ENCODE data around the gene PDCD6IP. TPM values are rescaled to one million over a fixed set of nuclear protein-coding genes. Genes with fewer than 3 reads are reported as not detected.

The PDCD6IP gene
- total and polyA plus RNA-seq, 8 donors, result 15.1 to 130 (median 79.0) TPM

DNA sequence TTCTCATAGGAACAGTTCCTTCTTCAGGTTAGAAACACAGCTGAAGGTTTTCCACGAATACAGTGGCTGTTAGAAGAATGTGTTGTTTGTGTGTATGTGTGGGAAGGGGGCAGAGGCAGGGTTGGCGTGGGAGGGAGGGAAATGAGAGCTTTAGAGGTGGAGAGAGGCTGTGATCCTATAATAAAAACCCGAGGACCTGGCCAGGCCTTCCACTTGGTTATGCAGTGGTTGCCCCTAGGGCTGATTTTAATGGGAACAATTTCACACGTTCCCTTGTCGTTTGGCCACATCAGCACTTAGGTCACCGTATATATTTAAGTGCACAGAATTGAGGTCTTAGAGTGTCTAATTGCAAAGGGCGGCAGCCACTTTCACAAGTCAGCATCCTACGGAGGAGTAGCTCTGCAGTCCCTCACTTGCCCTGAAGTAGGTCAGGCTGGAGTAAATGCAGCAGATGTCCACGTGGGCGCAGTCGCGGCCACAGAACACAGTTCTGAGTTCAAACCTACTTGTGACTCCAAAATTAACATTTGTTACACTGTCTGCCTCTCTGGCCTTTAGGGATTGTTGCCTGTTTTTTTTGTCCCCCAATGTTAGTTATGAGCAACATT is 85.6 kb downstream of the PDCD6IP start:
- H3K36me3 ChIP-seq, result no peaks in the 10 kb centered on the region
- DNase-seq (no peak), ATAC-seq (peak; percentile 28 to 65 (median 58)), FAIRE-seq (no peak)
- H3K27ac ChIP-seq, result no peak overlapping the region
- H3K9me3 ChIP-seq, result no peaks in the 10 kb centered on the region
- 29 to 36% methylated on average over 12 of the region's 12 CpGs for WGBS, 2 donors
- H3K4me3 ChIP-seq, result no peak overlapping the region
- TF ChIP-seq, protein P1, sequence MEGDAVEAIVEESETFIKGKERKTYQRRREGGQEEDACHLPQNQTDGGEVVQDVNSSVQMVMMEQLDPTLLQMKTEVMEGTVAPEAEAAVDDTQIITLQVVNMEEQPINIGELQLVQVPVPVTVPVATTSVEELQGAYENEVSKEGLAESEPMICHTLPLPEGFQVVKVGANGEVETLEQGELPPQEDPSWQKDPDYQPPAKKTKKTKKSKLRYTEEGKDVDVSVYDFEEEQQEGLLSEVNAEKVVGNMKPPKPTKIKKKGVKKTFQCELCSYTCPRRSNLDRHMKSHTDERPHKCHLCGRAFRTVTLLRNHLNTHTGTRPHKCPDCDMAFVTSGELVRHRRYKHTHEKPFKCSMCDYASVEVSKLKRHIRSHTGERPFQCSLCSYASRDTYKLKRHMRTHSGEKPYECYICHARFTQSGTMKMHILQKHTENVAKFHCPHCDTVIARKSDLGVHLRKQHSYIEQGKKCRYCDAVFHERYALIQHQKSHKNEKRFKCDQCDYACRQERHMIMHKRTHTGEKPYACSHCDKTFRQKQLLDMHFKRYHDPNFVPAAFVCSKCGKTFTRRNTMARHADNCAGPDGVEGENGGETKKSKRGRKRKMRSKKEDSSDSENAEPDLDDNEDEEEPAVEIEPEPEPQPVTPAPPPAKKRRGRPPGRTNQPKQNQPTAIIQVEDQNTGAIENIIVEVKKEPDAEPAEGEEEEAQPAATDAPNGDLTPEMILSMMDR (IDR thresholded peaks at IDR 0.05), result no peak
- no peaks in the 10 kb centered on the region for H3K4me1 ChIP-seq
- H3K27me3 ChIP-seq, result no peaks in the 10 kb centered on the region
- intact Hi-C loops (cut with DNase I), result loop anchor here in 2 of 3 donors (10.0 kb wide), 1 partner anchor 801 kb away; no protein-coding TSS in a partner anchor

DNA sequence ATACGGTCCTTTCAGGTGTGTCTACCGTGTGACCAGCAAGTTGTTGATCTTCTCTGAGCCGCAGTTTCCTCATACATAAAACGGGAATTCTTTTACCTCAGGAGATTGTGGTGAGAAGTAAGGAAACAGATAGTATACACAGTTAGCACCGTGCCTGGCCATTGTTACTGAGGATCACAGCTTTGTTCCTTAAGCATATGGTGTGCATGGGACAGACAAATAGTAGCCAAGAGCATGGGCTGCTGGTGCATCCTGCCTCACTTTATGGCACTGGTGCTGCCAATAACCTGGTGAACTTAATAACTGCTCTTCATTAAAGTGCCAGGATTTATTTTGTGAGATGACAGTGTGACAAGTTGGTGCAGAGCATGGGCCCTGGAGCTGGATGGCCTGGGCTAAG is 86.3 kb downstream of the PDCD6IP start:
- FAIRE-seq (no peak), DNase-seq (no peak), ATAC-seq (no peak)
- no peaks in the 10 kb centered on the region for H3K27me3 ChIP-seq
- no peaks in the 10 kb centered on the region for H3K36me3 ChIP-seq
- 32 to 38% methylated on average over 5 of the region's 5 CpGs for WGBS, 2 donors
- H3K4me1 ChIP-seq, result no peaks in the 10 kb centered on the region
- no peak overlapping the region for H3K4me3 ChIP-seq
- H3K9me3 ChIP-seq, result no peaks in the 10 kb centered on the region
- intact Hi-C loops (cut with DNase I), result loop anchor here in 2 of 3 donors (10.0 kb wide), 1 partner anchor 800 kb away; no protein-coding TSS in a partner anchor
- H3K27ac ChIP-seq, result no peak overlapping the region
- TF ChIP-seq, protein P1 (IDR thresholded peaks at IDR 0.05), result no peak

DNA sequence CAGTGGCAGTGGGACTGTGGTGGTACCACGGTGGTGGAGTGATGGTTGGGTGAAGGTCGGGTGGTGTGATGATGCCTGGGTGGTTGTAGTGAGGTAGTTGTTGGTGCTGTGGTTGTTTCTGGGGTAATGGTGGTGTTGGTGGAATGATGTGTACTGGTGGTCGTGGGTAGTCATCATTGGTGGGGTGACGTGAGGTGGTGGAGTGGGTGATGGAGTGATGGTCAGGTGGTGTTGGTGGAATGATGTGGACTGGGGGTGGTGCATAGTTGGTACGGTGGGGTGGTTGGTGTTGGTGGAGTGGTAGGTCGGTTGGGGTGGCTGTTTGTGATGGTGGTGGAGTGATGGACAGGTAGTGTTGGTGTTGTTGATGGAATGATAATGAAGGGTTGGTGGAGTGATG is 87.1 kb downstream of the PDCD6IP start:
- WGBS, 2 donors, result 45 to 64% methylated on average over 6 of the region's 6 CpGs
- H3K27ac ChIP-seq, result no peak overlapping the region
- no peak overlapping the region for H3K4me3 ChIP-seq
- H3K9me3 ChIP-seq, result no peaks in the 10 kb centered on the region
- no peaks in the 10 kb centered on the region for H3K36me3 ChIP-seq
- DNase-seq (no peak), ATAC-seq (no peak), FAIRE-seq (no peak)
- TF ChIP-seq, protein P1 (IDR thresholded peaks at IDR 0.05), result no peak
- no peaks in the 10 kb centered on the region for H3K27me3 ChIP-seq
- no peaks in the 10 kb centered on the region for H3K4me1 ChIP-seq
- intact Hi-C loops (cut with DNase I), result loop anchor here in 2 of 3 donors (10.0 kb wide), 1 partner anchor 799 kb away; no protein-coding TSS in a partner anchor

DNA sequence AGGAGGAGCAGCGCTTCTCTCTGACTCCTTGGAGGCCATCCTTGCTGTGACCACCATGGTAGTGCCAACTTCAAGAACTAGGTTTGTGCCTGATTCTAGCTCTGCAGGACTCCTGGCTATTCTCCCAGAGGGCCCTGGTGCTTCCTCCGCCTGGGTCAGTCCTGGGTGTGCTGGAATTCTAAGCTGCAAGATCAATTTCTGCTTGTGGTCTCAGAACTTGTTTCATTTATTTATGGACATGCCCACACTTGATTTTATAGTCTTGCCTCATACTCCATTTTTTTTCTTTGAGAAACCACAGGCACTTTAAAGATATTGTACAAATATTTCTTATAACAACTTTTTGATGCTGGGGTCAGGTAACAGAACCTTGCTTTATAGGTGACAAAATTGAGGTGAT is 87.6 kb downstream of the PDCD6IP start:
- intact Hi-C loops (cut with DNase I), result loop anchor here in 2 of 3 donors (10.0 kb wide), 1 partner anchor 799 kb away; no protein-coding TSS in a partner anchor
- H3K27ac ChIP-seq, result no peak overlapping the region
- DNase-seq (no peak), ATAC-seq (no peak), FAIRE-seq (no peak)
- no peaks in the 10 kb centered on the region for H3K27me3 ChIP-seq
- H3K4me1 ChIP-seq, result no peaks in the 10 kb centered on the region
- TF ChIP-seq, protein P1 (IDR thresholded peaks at IDR 0.05), result no peak
- WGBS, 2 donors, result 78 to 97% methylated on average over 2 of the region's 2 CpGs
- H3K36me3 ChIP-seq, result no peaks in the 10 kb centered on the region
- no peaks in the 10 kb centered on the region for H3K9me3 ChIP-seq
- no peak overlapping the region for H3K4me3 ChIP-seq

DNA sequence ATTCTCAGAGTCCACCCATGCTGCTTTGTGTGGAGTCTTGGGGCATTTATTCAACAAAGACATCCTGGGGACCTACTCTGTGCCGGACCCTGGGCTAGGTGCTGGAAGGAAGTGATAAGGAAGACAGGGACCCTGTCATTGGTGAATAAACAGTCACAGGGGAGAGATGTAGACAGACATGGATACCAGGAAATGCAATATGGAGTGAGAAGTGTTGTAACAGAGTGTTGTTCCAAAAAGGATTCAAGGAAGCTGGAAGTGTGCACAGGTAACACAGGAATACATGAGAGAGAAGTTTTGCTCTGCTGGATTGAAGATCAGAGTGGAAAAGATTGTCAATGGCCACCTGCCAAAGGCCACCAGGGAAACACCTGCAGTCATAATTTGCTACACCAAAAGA is 89.0 kb downstream of the PDCD6IP start:
- Histone ChIP-seq H3K9me3 (no peaks in the 10 kb centered on the region), H3K27ac (no peak overlapping the region), H3K4me1 (no peaks in the 10 kb centered on the region), H3K27me3 (no peaks in the 10 kb centered on the region), H3K36me3 (no peaks in the 10 kb centered on the region), H3K4me3 (no peak overlapping the region)
- WGBS, 2 donors, result 56 to 65% methylated on average over 1 of the region's 1 CpG
- no peak for ATAC-seq
- TF ChIP-seq, protein P1 (IDR thresholded peaks at IDR 0.05), result no peak
- FAIRE-seq, result no peak
- no peak for DNase-seq
- intact Hi-C loops (cut with DNase I), result loop anchor here in 2 of 3 donors (10.0 kb wide), 1 partner anchor 797 kb away; no protein-coding TSS in a partner anchor
